AG10803 (cell line): ENCODE results near the gene FEZF2.

ENCODE experiments used
- DNase-seq: peaks from one replicate; pipeline ENCODE4 v3.0.0; 2010; ENCODE audit warnings: low read depth
- H3K4me3 ChIP-seq: 2 replicates; pipeline ENCODE4 v1.5.1; 2011; ENCODE audit warnings: mild to moderate bottlenecking, low read length, control low read depth
- TF ChIP-seq, protein P1 (sequence below): conservative IDR thresholded peaks from 2 replicates; pipeline ENCODE4 v1.5.1; 2011; ENCODE audit warnings: mild to moderate bottlenecking, low read length, control low read depth, inconsistent platforms

Gene FEZF2

GRCh38 chr3:62378921-62379320 lies 5.6 kb upstream of the FEZF2 start:
- TF ChIP-seq, protein P1, sequence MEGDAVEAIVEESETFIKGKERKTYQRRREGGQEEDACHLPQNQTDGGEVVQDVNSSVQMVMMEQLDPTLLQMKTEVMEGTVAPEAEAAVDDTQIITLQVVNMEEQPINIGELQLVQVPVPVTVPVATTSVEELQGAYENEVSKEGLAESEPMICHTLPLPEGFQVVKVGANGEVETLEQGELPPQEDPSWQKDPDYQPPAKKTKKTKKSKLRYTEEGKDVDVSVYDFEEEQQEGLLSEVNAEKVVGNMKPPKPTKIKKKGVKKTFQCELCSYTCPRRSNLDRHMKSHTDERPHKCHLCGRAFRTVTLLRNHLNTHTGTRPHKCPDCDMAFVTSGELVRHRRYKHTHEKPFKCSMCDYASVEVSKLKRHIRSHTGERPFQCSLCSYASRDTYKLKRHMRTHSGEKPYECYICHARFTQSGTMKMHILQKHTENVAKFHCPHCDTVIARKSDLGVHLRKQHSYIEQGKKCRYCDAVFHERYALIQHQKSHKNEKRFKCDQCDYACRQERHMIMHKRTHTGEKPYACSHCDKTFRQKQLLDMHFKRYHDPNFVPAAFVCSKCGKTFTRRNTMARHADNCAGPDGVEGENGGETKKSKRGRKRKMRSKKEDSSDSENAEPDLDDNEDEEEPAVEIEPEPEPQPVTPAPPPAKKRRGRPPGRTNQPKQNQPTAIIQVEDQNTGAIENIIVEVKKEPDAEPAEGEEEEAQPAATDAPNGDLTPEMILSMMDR = no peak
- DNase-seq = no peak

GRCh38 chr3:62378311-62378789 lies 5.0 kb upstream of the FEZF2 start:
- no peak for DNase-seq
- TF ChIP-seq, protein P1 = no peak
- H3K4me3 ChIP-seq = no peak overlapping the region

More at GRCh38 chr3:62378921-62379320, 5.6 kb upstream of the FEZF2 start:
- H3K4me3 ChIP-seq = no peak overlapping the region

GRCh38 chr3:62376906-62377877 lies 3.8 kb upstream of the FEZF2 start:
- TF ChIP-seq, protein P1 = no peak
- DNase-seq = no peak
- H3K4me3 ChIP-seq = no peak overlapping the region

- TF ChIP-seq, protein P1 = no peak
- DNase-seq = no peak
- no peak overlapping the region for H3K4me3 ChIP-seq
Measured at GRCh38 chr3:62376454-62376720, 3.0 kb upstream of the FEZF2 start.

GRCh38 chr3:62375655-62376453 lies 2.5 kb upstream of the FEZF2 start:
- TF ChIP-seq, protein P1 = no peak
- no peak for DNase-seq
- no peak overlapping the region for H3K4me3 ChIP-seq

DNA sequence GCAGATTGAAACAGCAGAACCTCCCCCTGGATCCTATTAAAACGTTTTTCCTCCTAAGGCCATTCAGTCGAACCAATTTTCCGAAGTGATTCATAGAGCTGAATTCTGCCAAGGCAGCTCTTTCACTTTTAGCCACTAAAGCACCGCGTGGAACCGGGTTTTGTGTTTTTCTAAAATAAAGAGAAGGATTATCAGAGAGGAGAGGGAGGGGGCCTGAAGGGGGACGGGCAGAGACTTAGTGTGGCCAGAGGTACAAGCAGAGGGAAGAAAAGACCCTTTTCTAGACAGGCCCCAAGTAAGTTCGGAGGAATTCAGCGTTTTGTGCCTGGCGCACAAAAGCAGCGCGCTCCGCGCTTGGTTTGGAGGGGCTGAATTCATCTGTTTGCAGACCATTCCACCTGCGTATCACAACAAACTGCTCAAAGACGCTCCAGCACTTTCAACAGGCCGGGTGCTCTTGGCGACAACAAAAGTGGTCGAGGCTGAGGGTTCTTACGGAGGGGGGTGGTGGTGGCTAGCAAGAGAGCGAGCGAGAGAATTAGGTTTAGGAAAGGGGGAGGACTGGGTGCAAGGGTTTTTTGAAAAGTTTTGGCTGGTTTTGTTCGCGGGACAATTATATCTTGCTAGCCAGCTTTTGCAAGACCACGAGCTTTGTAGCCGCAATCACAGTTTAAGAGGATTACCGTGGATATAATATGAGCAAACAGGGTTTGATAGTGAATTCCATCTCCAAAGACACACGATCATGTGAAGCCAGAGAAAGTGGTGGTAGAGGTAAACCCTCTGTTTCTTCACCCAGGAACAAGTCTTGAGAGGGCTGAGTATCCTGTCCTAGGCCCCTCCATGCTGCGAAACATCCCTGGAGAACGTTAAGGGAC lies 1.2 kb upstream of the FEZF2 start:
- TF ChIP-seq, protein P1 = no peak
- DNase-seq = peak; percentile 13
- peak overlapping the region; percentile 43 for H3K4me3 ChIP-seq
